ENCODE measurements around the gene GMPPA.

DNA sequence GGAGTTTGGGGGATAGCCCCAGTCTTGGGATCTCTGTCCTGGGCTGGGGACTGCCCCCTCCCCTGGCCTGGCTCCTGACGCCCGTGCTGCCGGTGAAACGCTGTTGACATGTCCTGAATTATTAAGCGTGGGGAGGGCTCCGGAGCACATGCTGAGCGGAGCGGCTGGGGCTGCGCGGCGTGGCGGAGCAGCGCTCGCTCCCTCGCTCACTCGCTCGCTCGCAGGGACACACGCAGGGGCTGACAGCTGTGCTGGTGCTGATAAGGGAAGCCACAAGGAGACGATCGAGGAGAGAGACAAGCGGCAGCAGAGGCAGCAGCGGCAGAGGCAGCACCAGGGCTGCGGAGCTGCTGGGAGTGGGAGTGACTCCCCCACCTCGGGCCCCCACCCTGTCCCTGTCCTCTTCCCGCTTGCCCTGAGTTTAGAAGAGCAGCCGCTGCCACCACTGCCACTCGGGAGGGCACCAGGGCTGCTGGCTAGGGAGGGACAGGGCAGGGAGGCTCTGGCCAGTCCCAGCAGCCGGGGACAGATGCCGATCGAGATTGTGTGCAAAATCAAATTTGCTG, 15.6 kb downstream of the GMPPA start, which contains the start of gene ASIC4:
- TF ChIP-seq, protein P1, sequence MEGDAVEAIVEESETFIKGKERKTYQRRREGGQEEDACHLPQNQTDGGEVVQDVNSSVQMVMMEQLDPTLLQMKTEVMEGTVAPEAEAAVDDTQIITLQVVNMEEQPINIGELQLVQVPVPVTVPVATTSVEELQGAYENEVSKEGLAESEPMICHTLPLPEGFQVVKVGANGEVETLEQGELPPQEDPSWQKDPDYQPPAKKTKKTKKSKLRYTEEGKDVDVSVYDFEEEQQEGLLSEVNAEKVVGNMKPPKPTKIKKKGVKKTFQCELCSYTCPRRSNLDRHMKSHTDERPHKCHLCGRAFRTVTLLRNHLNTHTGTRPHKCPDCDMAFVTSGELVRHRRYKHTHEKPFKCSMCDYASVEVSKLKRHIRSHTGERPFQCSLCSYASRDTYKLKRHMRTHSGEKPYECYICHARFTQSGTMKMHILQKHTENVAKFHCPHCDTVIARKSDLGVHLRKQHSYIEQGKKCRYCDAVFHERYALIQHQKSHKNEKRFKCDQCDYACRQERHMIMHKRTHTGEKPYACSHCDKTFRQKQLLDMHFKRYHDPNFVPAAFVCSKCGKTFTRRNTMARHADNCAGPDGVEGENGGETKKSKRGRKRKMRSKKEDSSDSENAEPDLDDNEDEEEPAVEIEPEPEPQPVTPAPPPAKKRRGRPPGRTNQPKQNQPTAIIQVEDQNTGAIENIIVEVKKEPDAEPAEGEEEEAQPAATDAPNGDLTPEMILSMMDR (IDR thresholded peaks at IDR 0.05): no peak
- TF ChIP-seq POLR2A (IDR thresholded peaks at IDR 0.05) (no peak), EP300 (IDR thresholded peaks at IDR 0.05) (no peak)

Measured in stomach (tissue), 4 donors.